GM12892 (cell line): ENCODE measurements around the gene AHRR.
"Not testable (repeated sequence)": the region's sequence is repeated elsewhere in the genome, so short reads cannot be mapped to it uniquely, and the experiment has no call there.

Experiments
- POLR2A ChIP-seq: IDR thresholded peaks from 2 replicates; pipeline ENCODE4 v1.6.1; 2011; ENCODE audit warnings: low read depth, low read length, control low read depth
- POLR2AphosphoS5 ChIP-seq: IDR thresholded peaks from 2 replicates; pipeline ENCODE4 v1.6.1; 2011; ENCODE audit warnings: low read depth, low read length, control low read depth

DNA sequence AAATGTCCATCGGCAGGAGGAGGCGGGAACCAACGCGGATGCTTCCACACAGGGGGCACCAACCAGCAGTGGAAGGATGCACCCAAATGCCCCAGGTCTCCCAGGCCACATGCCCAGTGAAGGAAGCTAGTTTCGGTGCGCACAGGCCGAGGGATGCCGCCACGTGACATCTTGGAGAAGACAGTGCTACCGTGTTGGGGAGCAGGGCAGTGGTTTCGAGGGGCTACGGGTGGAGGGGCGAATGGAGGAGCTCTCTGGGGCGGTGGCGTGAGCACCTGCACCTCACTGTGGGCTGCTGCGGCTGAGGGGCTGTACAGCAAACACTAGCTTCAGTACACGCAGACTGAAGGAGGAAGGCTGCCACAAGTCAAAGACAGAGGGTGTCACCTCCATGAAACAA, 26.7 kb upstream of the AHRR start:
- TF ChIP-seq POLR2A, POLR2AphosphoS5: not testable (repeated sequence)
